Measurements from ENCODE around the gene NECAP2.

GRCh38 chr1:16445052-16445451 lies 4.5 kb downstream of the NECAP2 start:
- TF ChIP-seq NR2C2 (IDR thresholded peaks at IDR 0.05; ENCODE audit: borderline replicate concordance, control insufficient read depth, insufficient read length, low read depth) (no peak), CHD2 (IDR thresholded peaks at IDR 0.05; ENCODE audit: borderline replicate concordance, low read depth, low read length) (no peak), CTCF (IDR thresholded peaks at IDR 0.05 in 2 of 3, conservative IDR thresholded peaks at IDR 0.05 in 1 of 3; ENCODE audit: control insufficient read depth in 2 of 3, extremely low read depth in 1 of 3, insufficient read depth in 1 of 3, low read depth in 3 of 3, low read length in 3 of 3) (no peak), POLR2A (IDR thresholded peaks at IDR 0.05; ENCODE audit: low read depth, low read length) (no peak), SMC3 (IDR thresholded peaks at IDR 0.05; ENCODE audit: borderline replicate concordance, low read length) (no peak), CEBPB (IDR thresholded peaks at IDR 0.05; ENCODE audit: borderline replicate concordance in 1 of 2, low read depth in 2 of 2, low read length in 2 of 2) (no peak)

Measured in GM12878 (cell line).